GM19397 (cell line): Measurements from ENCODE around the gene TLE1.
"Not testable (repeated sequence)": the region's sequence is repeated elsewhere in the genome, so short reads cannot be mapped to it uniquely, and the experiment has no call there.

ENCODE experiments used
- ATAC-seq: cut with Tn5 transposase; IDR thresholded peaks from one replicate; pipeline ENCODE4 v1.9.1; 2021; ENCODE audit warnings: mild to moderate bottlenecking, moderate library complexity; ENCODE audit not compliant: unreplicated experiment

The TLE1 gene

GRCh38 chr9:81623778-81624177, 65.6 kb downstream of the TLE1 start:
- ATAC-seq = no peak

- ATAC-seq = no peak
Observed at GRCh38 chr9:81622471-81623255, 66.7 kb downstream of the TLE1 start.

- ATAC-seq = no peak
Observed at GRCh38 chr9:81621785-81622259, 67.5 kb downstream of the TLE1 start.

- ATAC-seq = no peak
Observed at GRCh38 chr9:81621118-81621517, 68.2 kb downstream of the TLE1 start.

- ATAC-seq = no peak
Observed at GRCh38 chr9:81620002-81620390, 69.4 kb downstream of the TLE1 start.

- no peak for ATAC-seq
Observed at GRCh38 chr9:81619353-81620001, 69.9 kb downstream of the TLE1 start.

GRCh38 chr9:81618923-81619322, 70.4 kb downstream of the TLE1 start:
- ATAC-seq = no peak

GRCh38 chr9:81616141-81616540, 73.2 kb downstream of the TLE1 start:
- no peak for ATAC-seq

GRCh38 chr9:81614335-81614734, 75.0 kb downstream of the TLE1 start:
- ATAC-seq = no peak

GRCh38 chr9:81613002-81613812, 76.1 kb downstream of the TLE1 start:
- ATAC-seq = no peak

GRCh38 chr9:81611664-81612063, 77.7 kb downstream of the TLE1 start:
- no peak for ATAC-seq

GRCh38 chr9:81610740-81611107, 78.6 kb downstream of the TLE1 start:
- no peak for ATAC-seq

- ATAC-seq = no peak
Observed at GRCh38 chr9:81609782-81610739, 79.3 kb downstream of the TLE1 start.

- no peak for ATAC-seq
Observed at GRCh38 chr9:81608289-81608657, 81.1 kb downstream of the TLE1 start.

- no peak for ATAC-seq
Observed at GRCh38 chr9:81607593-81608288, 81.6 kb downstream of the TLE1 start.

GRCh38 chr9:81606261-81606660, 83.1 kb downstream of the TLE1 start:
- ATAC-seq = not testable (repeated sequence)

- ATAC-seq = no peak
Observed at GRCh38 chr9:81605170-81605670, 84.1 kb downstream of the TLE1 start.

- no peak for ATAC-seq
Observed at GRCh38 chr9:81604306-81605169, 84.8 kb downstream of the TLE1 start.
